ENCODE data around the gene CD68.

Gene CD68

GRCh38 chr17:7569571-7569970 is 9.9 kb upstream of the CD68 start:
- H3K4me3 ChIP-seq (ENCODE audit: low read length): no peak overlapping the region
- TF ChIP-seq ZNF274 (IDR thresholded peaks at IDR 0.05; ENCODE audit: low read depth, low read length): no peak

GRCh38 chr17:7570351-7570750 is 9.1 kb upstream of the CD68 start:
- no peak for TF ChIP-seq ZNF274 (IDR thresholded peaks at IDR 0.05; ENCODE audit: low read depth, low read length)
- no peak overlapping the region for H3K4me3 ChIP-seq (ENCODE audit: low read length)

- no peak for TF ChIP-seq ZNF274 (IDR thresholded peaks at IDR 0.05; ENCODE audit: low read depth, low read length)
Observed at GRCh38 chr17:7572338-7572587, 7.2 kb upstream of the CD68 start.

GRCh38 chr17:7572588-7573323 is 6.7 kb upstream of the CD68 start:
- TF ChIP-seq ZNF274 (IDR thresholded peaks at IDR 0.05; ENCODE audit: low read depth, low read length): no peak
- peak overlapping the region; percentile 98 for H3K4me3 ChIP-seq (ENCODE audit: low read length)

More at GRCh38 chr17:7572338-7572587, 7.2 kb upstream of the CD68 start:
- H3K4me3 ChIP-seq (ENCODE audit: low read length): peak overlapping the region; percentile 78

GRCh38 chr17:7573324-7574080 is 5.9 kb upstream of the CD68 start:
- H3K4me3 ChIP-seq (ENCODE audit: low read length): peak overlapping the region; percentile 98

GRCh38 chr17:7574176-7574953 is 5.1 kb upstream of the CD68 start:
- no peak for TF ChIP-seq ZNF274 (IDR thresholded peaks at IDR 0.05; ENCODE audit: low read depth, low read length)
- peak overlapping the region; percentile 98 for H3K4me3 ChIP-seq (ENCODE audit: low read length)

More at GRCh38 chr17:7573324-7574080, 5.9 kb upstream of the CD68 start:
- no peak for TF ChIP-seq ZNF274 (IDR thresholded peaks at IDR 0.05; ENCODE audit: low read depth, low read length)

GRCh38 chr17:7575481-7575883 is 4.0 kb upstream of the CD68 start:
- peak overlapping the region; percentile 98; the same call in 1 of the 2 replicates for H3K4me3 ChIP-seq (ENCODE audit: low read length)
- TF ChIP-seq ZNF274 (IDR thresholded peaks at IDR 0.05; ENCODE audit: low read depth, low read length): no peak

GRCh38 chr17:7575959-7576358 is 3.5 kb upstream of the CD68 start:
- TF ChIP-seq ZNF274 (IDR thresholded peaks at IDR 0.05; ENCODE audit: low read depth, low read length): no peak
- no peak overlapping the region; the same call in 1 of the 2 replicates for H3K4me3 ChIP-seq (ENCODE audit: low read length)

- no peak for TF ChIP-seq ZNF274 (IDR thresholded peaks at IDR 0.05; ENCODE audit: low read depth, low read length)
- no peak overlapping the region for H3K4me3 ChIP-seq (ENCODE audit: low read length)
Observed at GRCh38 chr17:7576432-7576937, 3.0 kb upstream of the CD68 start.

GRCh38 chr17:7577327-7578199 is 1.9 kb upstream of the CD68 start:
- H3K4me3 ChIP-seq (ENCODE audit: low read length): no peak overlapping the region
- TF ChIP-seq ZNF274 (IDR thresholded peaks at IDR 0.05; ENCODE audit: low read depth, low read length): no peak

- TF ChIP-seq ZNF274 (IDR thresholded peaks at IDR 0.05; ENCODE audit: low read depth, low read length): no peak
- H3K4me3 ChIP-seq (ENCODE audit: low read length): no peak overlapping the region
Observed at GRCh38 chr17:7579834-7580603, 581 bp downstream of the CD68 start.

GRCh38 chr17:7580604-7581575 is 1.5 kb downstream of the CD68 start:
- H3K4me3 ChIP-seq (ENCODE audit: low read length): no peak overlapping the region
- TF ChIP-seq ZNF274 (IDR thresholded peaks at IDR 0.05; ENCODE audit: low read depth, low read length): no peak

Measured in GM08714 (cell line).